ENCODE data around the gene MOCOS. TPM values are rescaled to one million over a fixed set of nuclear protein-coding genes. Genes with fewer than 3 reads are reported as not detected.

The MOCOS gene
- total RNA-seq, 1 donor from 2014 or later: 4.2 TPM

DNA sequence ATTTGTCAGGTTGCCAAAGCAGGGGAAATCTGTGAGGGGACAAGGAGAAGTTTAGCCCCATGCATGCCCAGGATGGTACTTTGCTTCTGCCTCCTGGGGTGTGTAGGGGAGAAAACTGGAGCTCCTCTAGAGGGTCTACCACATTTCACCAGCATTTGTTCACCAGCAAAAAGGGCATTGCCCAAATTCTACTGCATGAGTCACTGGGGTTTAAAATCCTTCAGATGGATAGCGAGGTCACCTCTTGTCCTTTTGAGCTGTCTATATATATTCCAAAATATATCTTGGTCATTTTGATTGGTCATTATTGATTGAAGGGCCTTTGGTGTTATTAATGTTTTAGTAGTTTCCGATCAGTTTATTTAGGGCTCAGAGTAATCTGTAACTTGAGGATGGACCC is 128.9 kb downstream of the MOCOS start:
- intact Hi-C loops (cut with DNase I): no loop called here
- ATAC-seq (peak in 1 of 2 donors; percentile 21), DNase-seq (no peak)
- Histone ChIP-seq H3K27me3 (ENCODE audit: low read depth) (no peaks in the 10 kb centered on the region), H3K27ac (no peak overlapping the region), H3K9me3 (peaks cover 7% of the 10 kb centered on the region), H3K4me3 (no peak overlapping the region), H3K4me1 (no peaks in the 10 kb centered on the region), H3K36me3 (no peaks in the 10 kb centered on the region)
- TF ChIP-seq CTCF (IDR thresholded peaks at IDR 0.05): no peak

Other genes starting within 250 kb of the MOCOS start
- gene RPRD1A, start 119.9 kb upstream of the MOCOS start, total RNA-seq: 39.1 TPM
- gene SLC39A6, start 58.2 kb upstream of the MOCOS start, total RNA-seq: 28.9 TPM
- gene ELP2, start 57.6 kb upstream of the MOCOS start, total RNA-seq: 62.2 TPM
- gene FHOD3, start 110.2 kb downstream of the MOCOS start, total RNA-seq: 2.5 TPM